PFSK-1 (cell line): ENCODE data around the gene B3GALT6.

ENCODE experiments used
- POLR2AphosphoS5 ChIP-seq: IDR thresholded peaks from 2 replicates; pipeline ENCODE4 v1.6.1; 2012; ENCODE audit warnings: low read depth, mild to moderate bottlenecking, control low read depth, low read length, moderate library complexity
- REST ChIP-seq, 2 experiments: IDR thresholded peaks; 2 replicates each; pipeline versions ENCODE4 v1.6.1 to v1.8.0; 2011 to 2012; ENCODE audit warnings: low read depth in 2 of 2, low read length in 2 of 2, control low read depth in 1 of 2, inconsistent platforms in 1 of 2, mild to moderate bottlenecking in 1 of 2, moderate library complexity in 1 of 2; ENCODE audit not compliant: insufficient read depth in 1 of 2

GRCh38 chr1:1274299-1274930 lies 42.4 kb downstream of the B3GALT6 start:
- no peak for TF ChIP-seq REST (IDR thresholded peaks at IDR 0.05; ENCODE audit: insufficient read depth in 1 of 2, low read depth in 2 of 2, low read length in 2 of 2)
- no peak for TF ChIP-seq POLR2AphosphoS5
